GM18951 (cell line): ENCODE measurements around the gene USP24.

ENCODE experiments used
- POLR2A ChIP-seq: IDR thresholded peaks from 4 replicates; pipeline ENCODE4 v1.6.1; 2011; ENCODE audit warnings: mild to moderate bottlenecking; ENCODE audit not compliant: insufficient read length, insufficient read depth; ENCODE audit errors: extremely low read depth
- in situ Hi-C: fragments of 300-500 bp; cut with MboI; formaldehyde crosslinking; loops from one replicate; pipeline ENCODE4 v1.12.0; 2022; ENCODE audit warnings: low sequenced_read_pairs, mixed read lengths, inconsistent platforms; ENCODE audit not compliant: unreplicated experiment

The USP24 gene

DNA sequence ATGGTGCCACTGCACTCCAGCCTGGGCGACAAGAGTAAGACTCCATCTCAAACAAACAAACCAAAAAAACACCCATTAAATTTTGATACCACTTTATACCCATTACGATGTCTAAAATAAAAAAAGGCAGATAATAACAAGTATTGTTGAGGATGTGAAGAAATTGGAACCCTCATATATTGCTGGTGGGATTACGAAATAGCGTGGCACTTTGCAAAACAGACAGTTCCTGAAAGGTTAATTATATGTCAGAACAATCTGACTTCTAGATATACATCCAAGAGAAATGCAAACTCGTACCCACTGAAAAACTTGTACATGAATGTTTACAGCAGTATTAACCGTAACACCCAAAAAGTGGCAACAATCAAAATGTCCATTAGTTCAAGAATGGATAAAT lies 70.3 kb downstream of the USP24 start:
- in situ Hi-C loops: no loop called here
- TF ChIP-seq POLR2A: no peak

DNA sequence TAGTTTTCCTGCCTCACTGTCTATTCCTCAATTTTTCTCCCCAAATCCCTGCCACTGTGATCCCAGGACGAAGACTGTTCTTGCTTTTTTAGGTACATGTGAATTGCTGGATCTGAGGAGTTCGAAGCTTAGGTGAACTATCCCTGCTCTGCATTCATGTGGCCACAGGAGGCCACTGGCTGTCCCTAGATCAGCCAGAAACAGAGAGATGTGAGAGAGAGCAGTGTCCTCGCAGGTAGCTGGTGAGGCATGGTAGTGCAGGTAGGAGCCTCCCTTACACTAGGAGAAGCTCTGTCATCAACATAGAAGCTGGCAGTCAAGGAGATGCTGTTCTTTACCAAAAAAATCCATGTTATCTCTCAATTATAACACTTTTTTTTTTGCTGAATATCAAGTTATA lies 71.5 kb downstream of the USP24 start:
- in situ Hi-C loops: no loop called here
- TF ChIP-seq POLR2A: no peak

DNA sequence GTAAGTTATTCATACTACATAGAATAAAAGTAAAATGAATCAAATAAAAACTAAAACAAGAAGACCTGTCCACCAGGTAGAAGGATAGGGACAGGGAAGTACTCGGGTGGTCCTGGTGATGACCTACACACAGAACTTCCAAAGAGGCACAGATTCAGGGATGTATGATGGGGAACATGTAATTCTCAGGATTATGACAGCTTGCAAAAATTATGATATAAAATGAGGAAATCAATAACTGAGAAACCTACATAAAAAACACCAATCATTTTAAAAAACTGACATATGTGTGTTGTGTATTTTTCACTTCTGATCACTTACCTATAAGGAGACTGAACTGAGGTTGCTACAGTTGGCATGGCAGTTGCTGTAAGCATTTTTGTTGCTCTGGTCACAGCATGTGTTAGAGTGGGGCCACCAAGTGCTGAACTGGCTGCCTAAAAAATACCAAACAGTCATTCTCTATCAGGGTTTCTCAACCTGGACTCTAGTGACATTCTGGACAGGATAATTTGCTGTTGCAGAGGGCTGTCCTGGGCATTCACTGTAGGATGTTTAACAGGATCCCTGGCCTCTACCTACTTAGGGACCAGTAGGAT lies 73.8 kb downstream of the USP24 start:
- in situ Hi-C loops: no loop called here
- no peak for TF ChIP-seq POLR2A

- TF ChIP-seq POLR2A: no peak
- in situ Hi-C loops: no loop called here
Observed at GRCh38 chr1:55140546-55140983, 74.6 kb downstream of the USP24 start.

GRCh38 chr1:55140137-55140536 lies 75.0 kb downstream of the USP24 start:
- in situ Hi-C loops: no loop called here
- TF ChIP-seq POLR2A: no peak

GRCh38 chr1:55138823-55139222 lies 76.3 kb downstream of the USP24 start:
- in situ Hi-C loops: loop anchor here (5.0 kb wide), 1 partner anchor 138 kb away; no protein-coding TSS in a partner anchor
- no peak for TF ChIP-seq POLR2A

DNA sequence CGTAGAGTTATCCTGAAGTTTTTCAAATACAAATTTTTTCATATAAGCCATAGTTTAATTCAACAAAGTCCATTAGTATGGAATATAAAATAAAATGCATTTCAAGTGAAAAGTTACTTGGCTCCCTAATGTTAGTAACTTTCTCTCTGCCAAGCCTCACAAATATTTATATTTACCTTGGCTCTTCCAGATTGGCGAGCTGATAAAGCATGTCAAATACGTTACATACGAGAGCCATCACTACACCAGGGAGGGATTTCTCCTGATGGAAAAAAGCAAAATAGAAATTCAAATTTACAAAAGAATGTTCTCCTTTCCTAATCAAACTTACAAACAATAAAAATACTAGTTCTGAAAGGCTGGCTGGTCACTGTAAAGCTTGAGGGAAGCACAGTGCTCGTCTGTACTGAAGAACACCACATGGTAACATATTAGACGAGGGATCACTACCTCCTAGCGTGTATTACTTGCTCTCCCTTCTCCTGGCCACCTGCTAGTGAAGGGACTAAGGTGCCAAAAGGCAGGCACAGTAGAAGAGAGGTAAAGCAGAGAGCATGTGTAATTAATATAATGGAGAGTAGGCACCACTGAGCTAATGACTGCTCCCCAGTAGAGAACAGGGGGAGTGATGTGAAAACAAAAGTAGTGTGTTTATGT lies 80.9 kb downstream of the USP24 start:
- in situ Hi-C loops: no loop called here
- no peak for TF ChIP-seq POLR2A

- in situ Hi-C loops: no loop called here
- no peak for TF ChIP-seq POLR2A
Observed at GRCh38 chr1:55131801-55132200, 83.4 kb downstream of the USP24 start.

- in situ Hi-C loops: no loop called here
- TF ChIP-seq POLR2A: no peak
Observed at GRCh38 chr1:55131218-55131617, 83.9 kb downstream of the USP24 start.

DNA sequence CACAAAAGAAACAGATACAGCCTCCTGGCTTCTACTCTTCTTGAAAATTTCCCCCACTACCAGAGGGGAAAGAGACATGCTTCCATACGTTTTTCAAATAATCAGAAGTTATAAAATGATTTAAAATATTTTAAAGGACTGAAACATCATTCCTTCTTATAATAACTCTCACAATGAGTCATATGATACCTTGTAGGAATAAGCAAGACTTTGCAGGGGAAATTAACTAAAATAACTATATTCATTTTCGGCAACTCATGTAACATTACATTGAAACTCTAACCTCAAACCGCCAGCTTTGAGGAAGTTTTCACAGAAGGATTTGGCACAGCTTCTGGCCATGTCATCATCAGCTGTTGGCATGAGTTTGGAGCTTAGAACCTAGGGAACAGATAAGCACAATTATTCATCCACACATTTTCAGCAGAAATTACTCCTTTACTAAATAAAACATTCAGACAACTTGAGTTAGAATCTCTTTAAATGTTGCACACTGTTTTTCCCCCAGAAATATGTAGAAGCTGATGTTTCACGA lies 85.9 kb downstream of the USP24 start:
- in situ Hi-C loops: no loop called here
- no peak for TF ChIP-seq POLR2A

GRCh38 chr1:55128418-55128995 lies 86.7 kb downstream of the USP24 start:
- TF ChIP-seq POLR2A: no peak
- in situ Hi-C loops: no loop called here

- in situ Hi-C loops: no loop called here
- no peak for TF ChIP-seq POLR2A
Observed at GRCh38 chr1:55127827-55128343, 87.3 kb downstream of the USP24 start.

DNA sequence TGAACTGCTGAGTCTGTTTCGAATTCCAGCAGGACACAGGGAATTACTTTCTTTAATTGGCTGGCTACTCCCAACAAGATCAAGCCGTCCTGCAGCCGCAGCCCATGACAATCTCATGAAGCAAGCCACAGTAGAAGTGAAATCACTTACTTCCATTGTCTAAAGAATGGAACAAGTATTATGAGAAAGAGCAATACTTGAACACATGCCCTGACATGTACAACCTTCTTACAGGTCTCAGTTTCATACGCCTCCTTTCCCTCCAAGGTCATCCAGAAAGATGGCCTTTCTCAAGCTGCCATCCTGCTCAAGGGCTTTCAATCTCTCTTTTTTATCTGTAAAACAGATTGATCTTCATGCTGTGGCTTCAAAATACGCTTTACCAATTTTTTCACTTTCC lies 90.7 kb downstream of the USP24 start:
- in situ Hi-C loops: no loop called here
- no peak for TF ChIP-seq POLR2A

DNA sequence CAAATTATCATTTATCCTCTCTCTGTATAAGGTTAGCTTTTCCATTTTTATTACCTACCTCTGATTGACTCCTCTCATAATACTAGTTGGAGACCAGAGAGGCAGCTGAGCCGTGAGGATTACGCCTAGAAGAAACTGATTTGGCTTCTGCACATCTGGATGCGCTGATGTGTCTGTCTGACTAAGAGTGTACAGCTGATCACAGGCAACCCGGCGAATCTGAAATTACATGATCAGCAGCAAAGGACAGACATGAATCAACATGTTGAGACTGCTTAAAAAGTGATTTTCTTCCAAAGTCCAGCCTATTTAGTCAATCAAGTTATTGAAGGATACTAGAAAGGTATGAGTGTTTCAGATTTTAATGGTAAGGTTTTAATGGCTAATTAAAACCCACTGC lies 94.6 kb downstream of the USP24 start:
- no peak for TF ChIP-seq POLR2A
- in situ Hi-C loops: no loop called here
